Caco-2 (cell line): ENCODE results near the gene SMAGP. TPM values are rescaled to one million over a fixed set of nuclear protein-coding genes. Genes with fewer than 3 reads are reported as not detected.

Experiments
- BruUV-seq: library from RNA; stranded (reverse); fragments of 400-500 nt; replicated peaks from 2 replicates; lab custom pipeline; 2021; lab: Mats Ljungman, UMichigan
- CTCF ChIA-PET: fragments of 300-600 bp; sonication (Branson Sonifier 250); formaldehyde crosslinking; loops from one replicate; lab custom pipeline; 2022; ENCODE audit warnings: antibody characterized with exemption; lab: Charles Lee
- POLR2A ChIA-PET: fragments of 300-600 bp; sonication (Branson Sonifier 250); formaldehyde crosslinking; loops from one replicate; lab custom pipeline; 2022; ENCODE audit warnings: antibody characterized with exemption; lab: Charles Lee
- DNase-seq, 2 experiments: peaks; one replicate each; pipeline versions ENCODE4 v3.0.0 to v3.0.0-alpha.2; 2020 to 2022
- H3K27me3 ChIP-seq: replicated peaks from 2 replicates; pipeline ENCODE4 v1.6.0; 2011; ENCODE audit warnings: low read length; ENCODE audit not compliant: control insufficient read depth, insufficient read depth
- H3K36me3 ChIP-seq: 2 replicates; pipeline ENCODE4 v1.5.1; 2011; ENCODE audit warnings: low read length; ENCODE audit not compliant: control insufficient read depth, insufficient read depth
- H3K4me1 ChIP-seq: fragments of 250-450 bp; sonication (Bioruptor Pico); 2 replicates; pipeline ENCODE4 v1.5.1; 2020; ENCODE audit warnings: mild to moderate bottlenecking
- H3K4me3 ChIP-seq: 2 replicates; pipeline ENCODE4 v1.5.1; 2011; ENCODE audit warnings: low read depth, mild to moderate bottlenecking, control low read depth, low read length
- H3K9me3 ChIP-seq: fragments of 250-450 bp; sonication (Bioruptor Pico); 2 replicates; pipeline ENCODE4 v1.5.1; 2020; ENCODE audit warnings: mild to moderate bottlenecking, moderate library complexity
- H3K27ac Mint-ChIP-seq: one replicate; pipeline ENCODE4 v1.8.0; 2022; ENCODE audit warnings: mixed read lengths; ENCODE audit not compliant: unreplicated experiment
- H3K27me3 Mint-ChIP-seq: one replicate; pipeline ENCODE4 v1.8.0; 2022; ENCODE audit warnings: mixed read lengths; ENCODE audit not compliant: insufficient read depth, unreplicated experiment
- H3K36me3 Mint-ChIP-seq: one replicate; pipeline ENCODE4 v1.8.0; 2022; ENCODE audit warnings: mild to moderate bottlenecking, mixed read lengths; ENCODE audit not compliant: insufficient read depth, unreplicated experiment
- H3K4me1 Mint-ChIP-seq: one replicate; pipeline ENCODE4 v1.8.0; 2022; ENCODE audit warnings: low read depth, mixed read lengths; ENCODE audit not compliant: unreplicated experiment
- H3K4me3 Mint-ChIP-seq: one replicate; pipeline ENCODE4 v1.8.0; 2022; ENCODE audit warnings: mild to moderate bottlenecking, moderate library complexity, mixed read lengths; ENCODE audit not compliant: unreplicated experiment
- H3K9me3 Mint-ChIP-seq: one replicate; pipeline ENCODE4 v1.8.0; 2022; ENCODE audit warnings: mixed read lengths; ENCODE audit not compliant: unreplicated experiment
- intact Hi-C: fragments of 100-400 bp; cut with micrococcal nuclease; formaldehyde crosslinking; loops from one replicate; pipeline ENCODE4 v1.10.0; 2022; ENCODE audit not compliant: unreplicated experiment
- total RNA-seq: library from RNA; stranded (reverse); gene quantifications from 2 replicates; pipeline ENCODE4 v1.2.3, GENCODE V29; 2022
- TF ChIP-seq, protein P1 (sequence below), 2 experiments: fragments of 200-600 bp in 1 of 2; IDR thresholded peaks; 1 replicate in 1 of 2; 2 replicates in 1 of 2; pipeline versions ENCODE4 v1.5.1 to v1.8.0; 2011 to 2022; ENCODE audit warnings: antibody characterized with exemption in 1 of 2, control low read depth in 1 of 2, inconsistent platforms in 1 of 2, low read depth in 1 of 2, low read length in 1 of 2, mild to moderate bottlenecking in 1 of 2, moderate library complexity in 1 of 2; ENCODE audit not compliant: insufficient read depth in 1 of 2, severe bottlenecking in 1 of 2, unreplicated experiment in 1 of 2

SMAGP gene
- total RNA-seq, 1 experiment from 2014 or later = 108 TPM

DNA sequence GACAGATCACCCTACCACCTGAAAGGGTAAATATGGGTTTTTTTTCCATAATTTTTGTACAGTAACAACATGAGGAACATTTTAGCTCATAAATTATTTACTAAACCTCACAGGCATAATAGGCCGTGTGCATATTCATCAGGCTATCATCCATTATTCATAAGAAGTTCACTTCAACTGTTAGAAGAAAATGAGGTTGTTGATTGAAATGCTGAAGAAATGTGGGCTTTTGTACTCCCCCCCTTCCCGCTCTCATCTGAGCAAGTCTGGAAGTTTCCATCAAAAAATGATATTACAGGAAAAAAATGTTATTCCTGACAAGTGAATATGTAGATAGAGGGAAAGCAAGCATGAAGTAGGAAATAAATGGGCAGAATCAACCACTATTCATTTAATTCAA lies 44.4 kb downstream of the SMAGP start:
- H3K27ac Mint-ChIP-seq = no peak overlapping the region
- TF ChIP-seq, protein P1, sequence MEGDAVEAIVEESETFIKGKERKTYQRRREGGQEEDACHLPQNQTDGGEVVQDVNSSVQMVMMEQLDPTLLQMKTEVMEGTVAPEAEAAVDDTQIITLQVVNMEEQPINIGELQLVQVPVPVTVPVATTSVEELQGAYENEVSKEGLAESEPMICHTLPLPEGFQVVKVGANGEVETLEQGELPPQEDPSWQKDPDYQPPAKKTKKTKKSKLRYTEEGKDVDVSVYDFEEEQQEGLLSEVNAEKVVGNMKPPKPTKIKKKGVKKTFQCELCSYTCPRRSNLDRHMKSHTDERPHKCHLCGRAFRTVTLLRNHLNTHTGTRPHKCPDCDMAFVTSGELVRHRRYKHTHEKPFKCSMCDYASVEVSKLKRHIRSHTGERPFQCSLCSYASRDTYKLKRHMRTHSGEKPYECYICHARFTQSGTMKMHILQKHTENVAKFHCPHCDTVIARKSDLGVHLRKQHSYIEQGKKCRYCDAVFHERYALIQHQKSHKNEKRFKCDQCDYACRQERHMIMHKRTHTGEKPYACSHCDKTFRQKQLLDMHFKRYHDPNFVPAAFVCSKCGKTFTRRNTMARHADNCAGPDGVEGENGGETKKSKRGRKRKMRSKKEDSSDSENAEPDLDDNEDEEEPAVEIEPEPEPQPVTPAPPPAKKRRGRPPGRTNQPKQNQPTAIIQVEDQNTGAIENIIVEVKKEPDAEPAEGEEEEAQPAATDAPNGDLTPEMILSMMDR (IDR thresholded peaks at IDR 0.05; ENCODE audit: insufficient read depth in 1 of 2, low read depth in 1 of 2, low read length in 1 of 2, severe bottlenecking in 1 of 2, unreplicated experiment in 1 of 2) = no peak
- CTCF ChIA-PET = interaction anchor here (1.7 kb wide), 1 partner anchor 7 kb away, joined by 7 read pairs; the partner anchor contains the start of gene POU6F1
- POLR2A ChIA-PET = no interaction called here
- intact Hi-C loops = no loop called here
- H3K4me1 ChIP-seq = no peaks in the 10 kb centered on the region
- H3K4me1 Mint-ChIP-seq = peaks cover 7% of the 10 kb centered on the region
- no peaks in the 10 kb centered on the region for H3K27me3 ChIP-seq
- BruUV-seq = no TSS peak
- no peaks in the 10 kb centered on the region for H3K9me3 Mint-ChIP-seq
- no peaks in the 10 kb centered on the region for H3K27me3 Mint-ChIP-seq
- no peak overlapping the region for H3K4me3 ChIP-seq
- no peaks in the 10 kb centered on the region for H3K36me3 ChIP-seq
- H3K4me3 Mint-ChIP-seq = no peak overlapping the region
- H3K9me3 ChIP-seq = no peaks in the 10 kb centered on the region
- DNase-seq = no peak
- peaks cover 9% of the 10 kb centered on the region for H3K36me3 Mint-ChIP-seq

DNA sequence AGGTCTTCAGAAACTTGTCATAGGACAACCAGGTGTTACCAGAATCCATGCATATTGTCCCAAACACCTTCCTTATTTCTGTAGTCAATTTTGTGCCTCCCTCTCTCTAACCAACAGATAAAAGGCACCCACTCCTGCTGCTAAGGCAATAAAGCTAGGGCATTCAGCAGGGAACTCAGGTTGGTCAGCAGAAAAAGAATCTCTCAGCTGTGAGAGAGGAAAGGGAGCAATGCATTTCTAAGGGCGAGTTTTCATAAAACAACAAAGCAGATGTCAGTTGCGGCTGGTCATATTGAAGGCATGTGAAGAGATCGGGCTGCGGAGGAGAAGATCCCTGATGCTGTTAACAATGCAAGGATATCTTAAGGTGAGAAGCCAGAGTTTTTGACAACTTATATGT lies 45.0 kb downstream of the SMAGP start:
- peaks cover 7% of the 10 kb centered on the region for H3K4me1 Mint-ChIP-seq
- H3K9me3 ChIP-seq = no peaks in the 10 kb centered on the region
- no peaks in the 10 kb centered on the region for H3K4me1 ChIP-seq
- H3K9me3 Mint-ChIP-seq = no peaks in the 10 kb centered on the region
- DNase-seq = no peak
- no peak overlapping the region for H3K4me3 Mint-ChIP-seq
- no peaks in the 10 kb centered on the region for H3K27me3 ChIP-seq
- H3K36me3 ChIP-seq = no peaks in the 10 kb centered on the region
- no peaks in the 10 kb centered on the region for H3K27me3 Mint-ChIP-seq
- no peak overlapping the region for H3K4me3 ChIP-seq
- H3K27ac Mint-ChIP-seq = no peak overlapping the region
- POLR2A ChIA-PET = no interaction called here
- peaks cover 9% of the 10 kb centered on the region for H3K36me3 Mint-ChIP-seq
- TF ChIP-seq, protein P1 (IDR thresholded peaks at IDR 0.05; ENCODE audit: insufficient read depth in 1 of 2, low read depth in 1 of 2, low read length in 1 of 2, severe bottlenecking in 1 of 2, unreplicated experiment in 1 of 2) = no peak
- no TSS peak for BruUV-seq
- CTCF ChIA-PET = no interaction called here
- intact Hi-C loops = no loop called here

DNA sequence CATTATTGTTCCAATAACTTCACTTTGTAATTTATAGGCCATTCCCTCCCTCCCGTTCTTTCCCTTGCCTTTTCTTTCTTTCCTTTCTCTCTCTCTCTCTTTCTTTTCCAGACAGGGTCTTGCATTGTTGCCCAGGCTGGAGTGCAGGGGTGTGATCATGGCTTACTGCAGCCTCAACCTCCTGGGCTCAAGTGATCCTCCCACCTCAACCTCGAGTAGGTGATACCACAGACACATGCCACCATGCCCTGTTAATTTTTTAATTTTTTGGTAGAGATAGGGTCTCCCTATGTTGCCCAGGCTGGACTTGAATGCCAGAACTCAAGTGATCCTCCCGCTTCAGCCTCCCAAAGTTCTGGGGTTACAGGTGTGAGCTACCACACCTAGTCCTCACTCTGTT lies 45.6 kb downstream of the SMAGP start:
- intact Hi-C loops = no loop called here
- CTCF ChIA-PET = no interaction called here
- peaks cover 8% of the 10 kb centered on the region for H3K4me1 Mint-ChIP-seq

More for the DNA sequence above, 45.6 kb downstream of the SMAGP start:
- POLR2A ChIA-PET = no interaction called here
- DNase-seq = no peak
- Histone ChIP-seq H3K4me3 (no peak overlapping the region), H3K4me1 (no peaks in the 10 kb centered on the region), H3K9me3 (no peaks in the 10 kb centered on the region), H3K36me3 (no peaks in the 10 kb centered on the region), H3K27me3 (no peaks in the 10 kb centered on the region)
- Mint-ChIP-seq H3K9me3 (no peaks in the 10 kb centered on the region), H3K4me3 (no peak overlapping the region), H3K36me3 (peaks cover 9% of the 10 kb centered on the region), H3K27me3 (no peaks in the 10 kb centered on the region), H3K27ac (no peak overlapping the region)
- BruUV-seq = no TSS peak
- TF ChIP-seq, protein P1 (IDR thresholded peaks at IDR 0.05; ENCODE audit: insufficient read depth in 1 of 2, low read depth in 1 of 2, low read length in 1 of 2, severe bottlenecking in 1 of 2, unreplicated experiment in 1 of 2) = no peak
